Upper lobe of left lung (tissue), 4 donors: ENCODE measurements around the gene AMDHD2.
A peak's percentile ranks its signal among the peaks of the same experiment; 100 is the strongest.

Experiments used
- EP300 ChIP-seq, 4 donors: sonication (generic); formaldehyde crosslinking; IDR thresholded peaks; one replicate each; pipeline ENCODE4 v1.5.1; 2017; ENCODE audit warnings: antibody characterized with exemption in 4 of 4, control low read depth in 2 of 4
- POLR2A ChIP-seq, 4 donors: fragments of 450-650 bp; IDR thresholded peaks; one replicate each; pipeline ENCODE4 v1.5.1; 2016 to 2017; ENCODE audit warnings: antibody characterized with exemption in 4 of 4, mild to moderate bottlenecking in 2 of 4
- POLR2AphosphoS5 ChIP-seq, 2 donors: sonication (generic); formaldehyde crosslinking; IDR thresholded peaks; one replicate each; pipeline ENCODE4 v1.5.1; 2017; ENCODE audit warnings: antibody characterized with exemption in 2 of 2
- TF ChIP-seq, protein P1 (sequence below), 6 experiments: fragments of 450-650 bp in 4 of 6; fragments of 200-600 bp in 2 of 6; sonication (generic) in 2 of 6; IDR thresholded peaks; one replicate each; pipeline ENCODE4 v1.5.1; 2016 to 2019; ENCODE audit warnings: antibody characterized with exemption in 6 of 6

DNA sequence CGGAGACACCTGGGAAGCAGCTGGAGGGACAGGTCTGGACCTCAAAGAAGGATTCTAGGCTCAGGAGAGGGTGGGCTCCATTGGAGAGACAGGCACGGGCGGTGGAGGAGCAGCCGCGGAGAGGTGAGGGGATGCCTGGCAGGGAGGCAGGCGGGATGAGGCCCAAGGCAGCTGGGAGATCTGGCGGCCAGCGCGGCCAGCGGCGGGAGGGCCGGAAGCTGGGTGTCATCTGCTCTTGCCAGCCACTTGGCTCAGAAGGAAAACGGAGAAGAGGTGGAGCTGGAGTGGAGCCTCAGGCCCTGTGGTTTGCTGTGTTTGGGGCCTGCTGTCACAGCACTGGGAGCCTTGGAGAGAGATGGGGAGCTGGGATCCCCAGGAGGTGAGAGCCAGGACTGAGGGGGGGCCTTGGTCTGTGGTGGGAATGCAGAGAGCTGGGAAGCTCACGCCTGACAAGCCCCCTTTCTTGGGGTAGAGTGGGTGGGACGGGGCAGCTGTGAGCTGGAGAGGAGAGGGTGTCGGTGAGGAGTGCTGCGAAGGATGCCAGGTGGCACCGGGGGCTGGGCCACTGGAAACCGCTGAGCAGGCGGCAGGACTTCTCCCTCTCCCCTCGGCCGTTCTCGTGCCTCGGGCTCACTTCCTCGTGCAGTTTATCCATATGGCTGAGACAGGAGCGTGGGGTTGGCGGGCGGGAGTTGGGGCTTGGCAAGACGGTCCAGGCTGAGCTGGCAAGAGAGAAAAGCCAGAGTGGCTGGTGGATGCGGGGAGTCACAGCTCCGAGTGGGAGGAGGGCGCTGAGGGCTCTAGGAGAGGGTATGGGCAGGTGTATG is 37.2 kb upstream of the AMDHD2 start:
- TF ChIP-seq POLR2AphosphoS5 (IDR thresholded peaks at IDR 0.05) (no peak), POLR2A (IDR thresholded peaks at IDR 0.05) (peak in 1 of 4 donors; percentile 11), EP300 (IDR thresholded peaks at IDR 0.05) (no peak)
- TF ChIP-seq, protein P1, sequence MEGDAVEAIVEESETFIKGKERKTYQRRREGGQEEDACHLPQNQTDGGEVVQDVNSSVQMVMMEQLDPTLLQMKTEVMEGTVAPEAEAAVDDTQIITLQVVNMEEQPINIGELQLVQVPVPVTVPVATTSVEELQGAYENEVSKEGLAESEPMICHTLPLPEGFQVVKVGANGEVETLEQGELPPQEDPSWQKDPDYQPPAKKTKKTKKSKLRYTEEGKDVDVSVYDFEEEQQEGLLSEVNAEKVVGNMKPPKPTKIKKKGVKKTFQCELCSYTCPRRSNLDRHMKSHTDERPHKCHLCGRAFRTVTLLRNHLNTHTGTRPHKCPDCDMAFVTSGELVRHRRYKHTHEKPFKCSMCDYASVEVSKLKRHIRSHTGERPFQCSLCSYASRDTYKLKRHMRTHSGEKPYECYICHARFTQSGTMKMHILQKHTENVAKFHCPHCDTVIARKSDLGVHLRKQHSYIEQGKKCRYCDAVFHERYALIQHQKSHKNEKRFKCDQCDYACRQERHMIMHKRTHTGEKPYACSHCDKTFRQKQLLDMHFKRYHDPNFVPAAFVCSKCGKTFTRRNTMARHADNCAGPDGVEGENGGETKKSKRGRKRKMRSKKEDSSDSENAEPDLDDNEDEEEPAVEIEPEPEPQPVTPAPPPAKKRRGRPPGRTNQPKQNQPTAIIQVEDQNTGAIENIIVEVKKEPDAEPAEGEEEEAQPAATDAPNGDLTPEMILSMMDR (IDR thresholded peaks at IDR 0.05) = no peak
